Transverse colon (tissue), 4 donors: ENCODE data around the gene CACNA1A. TPM values are rescaled to one million over a fixed set of nuclear protein-coding genes. Genes with fewer than 3 reads are reported as not detected.

ENCODE experiments used
- DNase-seq: peaks from one replicate; pipeline ENCODE4 v3.0.0-alpha.2; 2019
- H3K27ac ChIP-seq, 4 donors: fragments of 200-600 bp; sonication (generic); 2 replicates each; pipeline ENCODE4 v1.5.1; 2016 to 2018; ENCODE audit warnings: inconsistent platforms in 4 of 4
- H3K27me3 ChIP-seq: fragments of 200-600 bp; sonication (generic); 2 replicates; pipeline ENCODE4 v1.5.1; 2017; ENCODE audit warnings: inconsistent platforms
- H3K36me3 ChIP-seq, 4 donors: fragments of 200-600 bp; sonication (generic); 2 replicates each; pipeline ENCODE4 v1.5.1; 2017 to 2019; ENCODE audit warnings: inconsistent platforms in 4 of 4
- H3K4me1 ChIP-seq, 4 donors: fragments of 200-600 bp; sonication (generic); 2 replicates each; pipeline ENCODE4 v1.5.1; 2017 to 2020; ENCODE audit warnings: inconsistent platforms in 4 of 4
- H3K4me3 ChIP-seq, 4 donors: fragments of 200-600 bp; sonication (generic); 1 replicate in 1 of 4; 2 replicates in 3 of 4; pipeline versions ENCODE4 v1.5.1 to v1.6.1; 2017 to 2019; ENCODE audit warnings: inconsistent platforms in 4 of 4
- H3K9me3 ChIP-seq, 2 donors: fragments of 200-600 bp; sonication (generic); 2 replicates each; pipeline ENCODE4 v1.5.1; 2017 to 2019; ENCODE audit warnings: inconsistent platforms in 2 of 2
- CTCF ChIP-seq, 5 experiments: fragments of 200-600 bp in 3 of 5; fragments of 450-650 bp in 2 of 5; sonication (generic) in 3 of 5; IDR thresholded peaks; 1 replicate in 2 of 5; 2 replicates in 3 of 5; pipeline ENCODE4 v1.5.1; 2016 to 2017; ENCODE audit warnings: antibody characterized with exemption in 5 of 5, inconsistent platforms in 3 of 5, mild to moderate bottlenecking in 2 of 5, moderate library complexity in 1 of 5
- EP300 ChIP-seq: sonication (generic); formaldehyde crosslinking; IDR thresholded peaks from one replicate; pipeline ENCODE4 v1.6.1; 2017; ENCODE audit warnings: antibody characterized with exemption, low read depth
- POLR2A ChIP-seq: fragments of 450-650 bp; IDR thresholded peaks from one replicate; pipeline ENCODE4 v1.6.1; 2016; ENCODE audit warnings: antibody characterized with exemption, mild to moderate bottlenecking, moderate library complexity
- POLR2AphosphoS5 ChIP-seq, 3 donors: sonication (generic); formaldehyde crosslinking; IDR thresholded peaks; one replicate each; pipeline ENCODE4 v1.6.1; 2016; ENCODE audit warnings: antibody characterized with exemption in 3 of 3
- WGBS, 2 donors: methylation state at CpG; one replicate each; pipeline ENCODE4 v1.1.5; 2018; ENCODE audit warnings: low coverage in 1 of 2; 5-methylcytosine and 5-hydroxymethylcytosine counted together
- in situ Hi-C, 4 donors: fragments of 200-750 bp; cut with MboI; loops; one replicate each; pipeline versions ENCODE4 v1.15.0 to v1.15.1; 2017; ENCODE audit warnings: low sequenced_read_pairs in 3 of 4, low pct_ligation_motif_present in 1 of 4, low pct_unique_long_range_greater_than_20kb in 1 of 4
- intact Hi-C: fragments of 100-400 bp; cut with DNase I; formaldehyde crosslinking; loops from one replicate; pipeline ENCODE4 v1.15.1; 2023; ENCODE audit warnings: low total_unique reads
- total RNA-seq, 4 donors: library from RNA; depleted of rRNA; stranded (reverse); fragments of >200 nt; gene quantifications; one replicate each; pipeline ENCODE4 v1.1.0, GENCODE V29; 2016

CACNA1A gene
- total RNA-seq, 4 donors from 2014 or later, result 2.9 to 15.7 (median 5.2) TPM

GRCh38 chr19:13400296-13400695 is 106.0 kb downstream of the CACNA1A start:
- in situ Hi-C loops, result no loop called here
- intact Hi-C loops, result no loop called here
- TF ChIP-seq POLR2A, result no peak
- no peak for TF ChIP-seq POLR2AphosphoS5 (IDR thresholded peaks at IDR 0.05)
- no peak for TF ChIP-seq CTCF (IDR thresholded peaks at IDR 0.05)
- TF ChIP-seq EP300, result no peak
- Histone ChIP-seq H3K4me3 (no peak overlapping the region), H3K27ac (no peak overlapping the region), H3K9me3 (peaks cover 0 to 4% of the 10 kb centered on the region in 2 donors), H3K27me3 (peaks cover 15% of the 10 kb centered on the region), H3K36me3 (no peaks in the 10 kb centered on the region), H3K4me1 (no peaks in the 10 kb centered on the region)
- no peak for DNase-seq

GRCh38 chr19:13399746-13400145 is 106.5 kb downstream of the CACNA1A start:
- Histone ChIP-seq H3K27ac (no peak overlapping the region), H3K4me3 (no peak overlapping the region), H3K27me3 (peaks cover 17% of the 10 kb centered on the region), H3K4me1 (no peaks in the 10 kb centered on the region), H3K36me3 (no peaks in the 10 kb centered on the region), H3K9me3 (peaks cover 0 to 4% of the 10 kb centered on the region in 2 donors)
- TF ChIP-seq POLR2AphosphoS5 (IDR thresholded peaks at IDR 0.05), result no peak
- no peak for TF ChIP-seq EP300
- TF ChIP-seq POLR2A, result no peak
- no peak for TF ChIP-seq CTCF (IDR thresholded peaks at IDR 0.05)
- 63 to 73% methylated on average over 4 to 5 of the region's 5 CpGs for WGBS, 2 donors
- no peak for DNase-seq
- intact Hi-C loops, result no loop called here
- in situ Hi-C loops, result no loop called here

- 51 to 60% methylated on average over 5 to 10 of the region's 10 CpGs for WGBS, 2 donors
- DNase-seq, result no peak
- no peaks in the 10 kb centered on the region for H3K4me1 ChIP-seq
- no peak overlapping the region for H3K27ac ChIP-seq
- no peaks in the 10 kb centered on the region for H3K36me3 ChIP-seq
- no peak overlapping the region for H3K4me3 ChIP-seq
- peaks cover 0 to 4% of the 10 kb centered on the region in 2 donors for H3K9me3 ChIP-seq
- no peak for TF ChIP-seq POLR2A
- TF ChIP-seq EP300, result no peak
- no peak for TF ChIP-seq POLR2AphosphoS5 (IDR thresholded peaks at IDR 0.05)
- TF ChIP-seq CTCF (IDR thresholded peaks at IDR 0.05), result no peak
- in situ Hi-C loops, result no loop called here
- peaks cover 22% of the 10 kb centered on the region for H3K27me3 ChIP-seq
- intact Hi-C loops, result no loop called here
Observed at GRCh38 chr19:13398780-13399726, 107.2 kb downstream of the CACNA1A start.

GRCh38 chr19:13398182-13398581 is 108.1 kb downstream of the CACNA1A start:
- H3K9me3 ChIP-seq, result peaks cover 0 to 4% of the 10 kb centered on the region in 2 donors
- H3K36me3 ChIP-seq, result no peaks in the 10 kb centered on the region
- H3K27me3 ChIP-seq, result peaks cover 22% of the 10 kb centered on the region
- H3K4me1 ChIP-seq, result no peaks in the 10 kb centered on the region
- H3K27ac ChIP-seq, result no peak overlapping the region
- no peak overlapping the region for H3K4me3 ChIP-seq
- WGBS, 2 donors, result 77 to 83% methylated on average over 4 of the region's 4 CpGs
- in situ Hi-C loops, result no loop called here
- intact Hi-C loops, result no loop called here
- DNase-seq, result no peak
- TF ChIP-seq POLR2AphosphoS5 (IDR thresholded peaks at IDR 0.05) (no peak), POLR2A (no peak), EP300 (no peak), CTCF (IDR thresholded peaks at IDR 0.05) (no peak)
